ENCODE measurements around the gene SLC15A5. TPM values are rescaled to one million over a fixed set of nuclear protein-coding genes. Genes with fewer than 3 reads are reported as not detected.

Gene SLC15A5
- total and polyA plus RNA-seq, 4 donors = not detected

DNA sequence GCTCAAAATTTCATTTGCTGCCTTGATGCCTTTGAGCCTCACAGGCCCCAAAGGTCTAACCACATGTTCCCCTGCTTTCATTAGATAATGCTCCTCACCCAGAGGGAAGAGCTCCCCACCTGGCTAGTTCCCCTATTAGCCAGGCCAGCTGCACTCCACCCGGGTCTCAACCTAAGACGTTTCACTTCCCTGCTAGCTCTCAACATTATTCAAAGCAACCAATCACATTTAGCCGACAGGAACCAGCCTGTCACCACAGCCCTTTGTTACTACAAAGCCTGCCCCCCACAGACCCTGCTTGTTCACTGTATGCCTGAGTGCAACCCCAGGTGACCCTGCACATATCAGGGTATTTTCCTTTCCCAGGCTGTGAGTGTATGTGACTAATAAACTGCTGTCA is 78.6 kb downstream of the SLC15A5 start:
- no peak overlapping the region for H3K9ac ChIP-seq (ENCODE audit: insufficient read depth in 1 of 2, low read length in 2 of 2)
- no peak overlapping the region for H3K27ac ChIP-seq (ENCODE audit: low read depth in 1 of 2, low read length in 1 of 2)
- peaks cover 0 to 4% (median 0%) of the 10 kb centered on the region in 4 donors for H3K9me3 ChIP-seq (ENCODE audit: control insufficient read depth in 4 of 4, insufficient read depth in 3 of 4, low read length in 3 of 4)
- WGBS, 2 donors = 26 to 34% methylated on average over 3 of the region's 3 CpGs
- no peaks in the 10 kb centered on the region for H3K27me3 ChIP-seq (ENCODE audit: control insufficient read depth in 3 of 3, insufficient read depth in 3 of 3, low read length in 2 of 3)
- DNase-seq (no peak), ATAC-seq (ENCODE audit: insufficient read depth, low FRiP score) (no peak)
- no peaks in the 10 kb centered on the region for H3K4me1 ChIP-seq (ENCODE audit: control insufficient read depth in 5 of 5, insufficient read depth in 5 of 5, low read length in 5 of 5)
- H3K36me3 ChIP-seq (ENCODE audit: control insufficient read depth in 4 of 4, insufficient read depth in 4 of 4, low read length in 4 of 4) = no peaks in the 10 kb centered on the region
- TF ChIP-seq CTCF (IDR thresholded peaks at IDR 0.05; ENCODE audit: control extremely low read depth, extremely low read depth) = no peak
- H3K4me3 ChIP-seq = no peak overlapping the region

- H3K4me3 ChIP-seq = no peak overlapping the region
- WGBS, 2 donors = 58 to 62% methylated on average over 4 of the region's 4 CpGs
- H3K27ac ChIP-seq (ENCODE audit: low read depth in 1 of 2, low read length in 1 of 2) = no peak overlapping the region
- H3K27me3 ChIP-seq (ENCODE audit: control insufficient read depth in 3 of 3, insufficient read depth in 3 of 3, low read length in 2 of 3) = no peaks in the 10 kb centered on the region
- DNase-seq = no peak
- H3K9me3 ChIP-seq (ENCODE audit: control insufficient read depth in 4 of 4, insufficient read depth in 3 of 4, low read length in 3 of 4) = peaks cover 0 to 4% (median 0%) of the 10 kb centered on the region in 4 donors
- H3K36me3 ChIP-seq (ENCODE audit: control insufficient read depth in 4 of 4, insufficient read depth in 4 of 4, low read length in 4 of 4) = no peaks in the 10 kb centered on the region
- no peak overlapping the region for H3K9ac ChIP-seq (ENCODE audit: insufficient read depth in 1 of 2, low read length in 2 of 2)
- TF ChIP-seq CTCF (IDR thresholded peaks at IDR 0.05; ENCODE audit: control extremely low read depth, extremely low read depth) = no peak
- no peaks in the 10 kb centered on the region for H3K4me1 ChIP-seq (ENCODE audit: control insufficient read depth in 5 of 5, insufficient read depth in 5 of 5, low read length in 5 of 5)
- no peak for ATAC-seq (ENCODE audit: insufficient read depth, low FRiP score)
Observed at GRCh38 chr12:16197600-16197999, 79.9 kb downstream of the SLC15A5 start.

GRCh38 chr12:16189849-16190248 is 87.6 kb downstream of the SLC15A5 start:
- no peak for TF ChIP-seq CTCF (IDR thresholded peaks at IDR 0.05; ENCODE audit: control extremely low read depth, extremely low read depth)
- Histone ChIP-seq H3K4me3 (no peak overlapping the region), H3K9me3 (ENCODE audit: control insufficient read depth in 4 of 4, insufficient read depth in 3 of 4, low read length in 3 of 4) (no peaks in the 10 kb centered on the region), H3K27ac (ENCODE audit: low read depth in 1 of 2, low read length in 1 of 2) (no peak overlapping the region), H3K36me3 (ENCODE audit: control insufficient read depth in 4 of 4, insufficient read depth in 4 of 4, low read length in 4 of 4) (no peaks in the 10 kb centered on the region), H3K27me3 (ENCODE audit: control insufficient read depth in 3 of 3, insufficient read depth in 3 of 3, low read length in 2 of 3) (no peaks in the 10 kb centered on the region), H3K4me1 (ENCODE audit: control insufficient read depth in 5 of 5, insufficient read depth in 5 of 5, low read length in 5 of 5) (no peaks in the 10 kb centered on the region), H3K9ac (ENCODE audit: insufficient read depth in 1 of 2, low read length in 2 of 2) (no peak overlapping the region)
- DNase-seq (no peak), ATAC-seq (ENCODE audit: insufficient read depth, low FRiP score) (peak; percentile 41)
- WGBS, 2 donors = 40 to 49% methylated on average over 5 of the region's 5 CpGs

DNA sequence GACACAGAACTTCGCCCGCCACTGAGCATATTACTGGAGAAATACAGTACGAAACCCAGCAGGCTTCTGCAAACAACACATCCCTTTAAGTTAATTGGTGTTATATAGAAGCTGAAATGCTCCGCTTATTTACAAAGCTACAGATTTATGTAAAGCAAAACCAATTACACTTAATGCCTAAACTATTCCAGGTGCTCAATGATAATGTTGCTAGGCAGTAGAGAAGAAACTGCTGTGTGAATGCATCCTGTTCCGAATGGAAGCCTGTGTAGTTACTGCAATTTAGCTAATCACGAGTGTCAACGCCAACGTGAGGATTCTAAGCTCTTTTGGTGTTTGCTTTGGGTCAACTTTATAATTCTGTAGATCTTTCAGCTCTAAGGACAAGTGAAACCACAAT is 89.8 kb downstream of the SLC15A5 start:
- TF ChIP-seq CTCF (IDR thresholded peaks at IDR 0.05; ENCODE audit: control extremely low read depth, extremely low read depth) = no peak
- Histone ChIP-seq H3K4me1 (ENCODE audit: control insufficient read depth in 5 of 5, insufficient read depth in 5 of 5, low read length in 5 of 5) (no peaks in the 10 kb centered on the region), H3K27ac (ENCODE audit: low read depth in 1 of 2, low read length in 1 of 2) (no peak overlapping the region), H3K27me3 (ENCODE audit: control insufficient read depth in 3 of 3, insufficient read depth in 3 of 3, low read length in 2 of 3) (no peaks in the 10 kb centered on the region), H3K9me3 (ENCODE audit: control insufficient read depth in 4 of 4, insufficient read depth in 3 of 4, low read length in 3 of 4) (no peaks in the 10 kb centered on the region), H3K4me3 (no peak overlapping the region), H3K9ac (ENCODE audit: insufficient read depth in 1 of 2, low read length in 2 of 2) (no peak overlapping the region), H3K36me3 (ENCODE audit: control insufficient read depth in 4 of 4, insufficient read depth in 4 of 4, low read length in 4 of 4) (no peaks in the 10 kb centered on the region)
- ATAC-seq (ENCODE audit: insufficient read depth, low FRiP score) (no peak), DNase-seq (no peak)
- WGBS, 2 donors = 72 to 76% methylated on average over 8 of the region's 8 CpGs

Data from lung (tissue), 12 donors.